PC-9 (cell line): ENCODE measurements around the gene NINL. TPM values are rescaled to one million over a fixed set of nuclear protein-coding genes. Genes with fewer than 3 reads are reported as not detected.

Source experiments
- BruUV-seq: library from RNA; stranded (reverse); fragments of 400-500 nt; replicated peaks from 2 replicates; lab custom pipeline; 2021; lab: Mats Ljungman, UMichigan
- CTCF ChIA-PET: fragments of 300-600 bp; sonication (Branson Sonifier 250); formaldehyde crosslinking; loops from one replicate; lab custom pipeline; 2022; ENCODE audit warnings: antibody characterized with exemption; lab: Charles Lee
- POLR2A ChIA-PET: fragments of 300-600 bp; sonication (Branson Sonifier 250); formaldehyde crosslinking; loops from one replicate; lab custom pipeline; 2022; ENCODE audit warnings: antibody characterized with exemption; ENCODE audit not compliant: unreplicated experiment; lab: Charles Lee
- DNase-seq, 2 experiments: peaks; one replicate each; pipeline versions ENCODE4 v3.0.0 to v3.0.0-alpha.2; 2015 to 2022; ENCODE audit warnings: mixed read lengths in 1 of 2
- H2AFZ ChIP-seq: fragments of 200-600 bp; sonication (generic); 2 replicates; pipeline ENCODE4 v1.8.1; 2017; ENCODE audit warnings: antibody characterized with exemption
- H3F3A ChIP-seq: fragments of 200-600 bp; sonication (generic); 2 replicates; pipeline ENCODE4 v1.8.1; 2017; ENCODE audit warnings: antibody characterized with exemption, mild to moderate bottlenecking, low read depth; ENCODE audit not compliant: insufficient read depth
- H3K27ac ChIP-seq: fragments of 200-600 bp; sonication (generic); 2 replicates; pipeline ENCODE4 v1.6.1; 2016; ENCODE audit warnings: mixed run types
- H3K27me3 ChIP-seq: fragments of 200-600 bp; sonication (generic); 2 replicates; pipeline ENCODE4 v1.6.1; 2016; ENCODE audit warnings: low read depth, mixed run types; ENCODE audit not compliant: insufficient read depth
- H3K36me3 ChIP-seq: fragments of 200-600 bp; sonication (generic); 2 replicates; pipeline ENCODE4 v1.6.1; 2016; ENCODE audit warnings: low read depth, mixed run types
- H3K4me1 ChIP-seq: fragments of 200-600 bp; sonication (generic); replicated peaks from 2 replicates; pipeline ENCODE4 v1.6.1; 2016; ENCODE audit warnings: mixed run types; ENCODE audit not compliant: insufficient read depth
- H3K4me2 ChIP-seq: fragments of 200-600 bp; sonication (generic); 2 replicates; pipeline ENCODE4 v1.6.1; 2017; ENCODE audit warnings: mixed run types
- H3K4me3 ChIP-seq: fragments of 200-600 bp; sonication (generic); 2 replicates; pipeline ENCODE4 v1.6.1; 2016; ENCODE audit warnings: mixed run types
- H3K79me2 ChIP-seq: fragments of 200-600 bp; sonication (generic); 2 replicates; pipeline ENCODE4 v1.6.1; 2017; ENCODE audit warnings: low read depth, mixed run types
- H3K9me2 ChIP-seq: fragments of 200-600 bp; sonication (generic); 2 replicates; pipeline ENCODE4 v1.8.1; 2017; ENCODE audit warnings: mild to moderate bottlenecking; ENCODE audit not compliant: insufficient read depth
- H3K9me3 ChIP-seq: fragments of 200-600 bp; sonication (generic); 2 replicates; pipeline ENCODE4 v1.8.1; 2016; ENCODE audit warnings: low read depth; ENCODE audit not compliant: insufficient read depth
- H4K20me1 ChIP-seq: fragments of 200-600 bp; sonication (generic); 2 replicates; pipeline ENCODE4 v1.8.1; 2017; ENCODE audit not compliant: insufficient read depth
- EZH2 ChIP-seq: fragments of 200-600 bp; sonication (generic); IDR thresholded peaks from 2 replicates; pipeline ENCODE4 v1.8.0; 2017; ENCODE audit warnings: antibody characterized with exemption, low read depth
- intact Hi-C: fragments of 100-400 bp; cut with micrococcal nuclease; formaldehyde crosslinking; loops from one replicate; pipeline ENCODE4 v1.10.0; 2022; ENCODE audit not compliant: unreplicated experiment
- total RNA-seq: library from RNA; stranded (reverse); gene quantifications from 2 replicates; pipeline ENCODE4 v1.2.3, GENCODE V29; 2021
- TF ChIP-seq, protein P1 (sequence below): fragments of 200-600 bp; sonication (generic); conservative IDR thresholded peaks from 2 replicates; pipeline ENCODE4 v1.6.1; 2017; ENCODE audit warnings: mixed run types, antibody characterized with exemption, mild to moderate bottlenecking, moderate library complexity

The NINL gene
- total RNA-seq, 1 experiment from 2014 or later = 19.6 TPM

DNA sequence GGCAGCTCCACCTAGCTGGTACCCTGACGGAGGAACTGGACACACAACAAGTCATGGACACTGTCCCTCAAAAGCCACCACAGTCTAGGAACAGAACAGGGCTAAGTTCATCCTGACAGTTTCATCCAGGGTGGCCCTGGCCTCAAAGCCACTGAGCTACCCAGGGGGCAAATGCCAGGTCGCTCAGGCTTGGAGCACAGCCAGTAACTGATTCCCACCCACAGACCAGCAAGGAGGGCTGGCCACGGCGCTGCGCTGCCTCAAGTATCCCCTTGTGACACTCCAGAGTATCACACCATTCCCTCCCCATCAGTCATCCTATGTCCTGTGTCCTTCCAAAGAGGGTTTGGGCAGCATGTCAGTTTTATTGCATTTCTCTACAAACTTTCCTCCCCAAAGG, 105.7 kb downstream of the NINL start:
- Histone ChIP-seq H3K79me2 (no peaks in the 10 kb centered on the region), H3K36me3 (no peaks in the 10 kb centered on the region), H3K4me2 (no peak overlapping the region), H3K9me3 (no peaks in the 10 kb centered on the region), H4K20me1 (no peaks in the 10 kb centered on the region), H3K27me3 (no peaks in the 10 kb centered on the region), H3K9me2 (no peaks in the 10 kb centered on the region), H3K4me3 (no peak overlapping the region), H3K4me1 (peaks cover 3% of the 10 kb centered on the region; the same call in 1 of the 2 replicates), H3F3A (no peaks in the 10 kb centered on the region), H2AFZ (no peak overlapping the region), H3K27ac (no peak overlapping the region)
- POLR2A ChIA-PET = no interaction called here
- CTCF ChIA-PET = no interaction called here
- BruUV-seq = no TSS peak
- TF ChIP-seq, protein P1, sequence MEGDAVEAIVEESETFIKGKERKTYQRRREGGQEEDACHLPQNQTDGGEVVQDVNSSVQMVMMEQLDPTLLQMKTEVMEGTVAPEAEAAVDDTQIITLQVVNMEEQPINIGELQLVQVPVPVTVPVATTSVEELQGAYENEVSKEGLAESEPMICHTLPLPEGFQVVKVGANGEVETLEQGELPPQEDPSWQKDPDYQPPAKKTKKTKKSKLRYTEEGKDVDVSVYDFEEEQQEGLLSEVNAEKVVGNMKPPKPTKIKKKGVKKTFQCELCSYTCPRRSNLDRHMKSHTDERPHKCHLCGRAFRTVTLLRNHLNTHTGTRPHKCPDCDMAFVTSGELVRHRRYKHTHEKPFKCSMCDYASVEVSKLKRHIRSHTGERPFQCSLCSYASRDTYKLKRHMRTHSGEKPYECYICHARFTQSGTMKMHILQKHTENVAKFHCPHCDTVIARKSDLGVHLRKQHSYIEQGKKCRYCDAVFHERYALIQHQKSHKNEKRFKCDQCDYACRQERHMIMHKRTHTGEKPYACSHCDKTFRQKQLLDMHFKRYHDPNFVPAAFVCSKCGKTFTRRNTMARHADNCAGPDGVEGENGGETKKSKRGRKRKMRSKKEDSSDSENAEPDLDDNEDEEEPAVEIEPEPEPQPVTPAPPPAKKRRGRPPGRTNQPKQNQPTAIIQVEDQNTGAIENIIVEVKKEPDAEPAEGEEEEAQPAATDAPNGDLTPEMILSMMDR = no peak
- TF ChIP-seq EZH2 = no peak
- no peak for DNase-seq
- intact Hi-C loops = loop anchor here (10.0 kb wide), 1 partner anchor 65 kb away; no protein-coding TSS in a partner anchor

DNA sequence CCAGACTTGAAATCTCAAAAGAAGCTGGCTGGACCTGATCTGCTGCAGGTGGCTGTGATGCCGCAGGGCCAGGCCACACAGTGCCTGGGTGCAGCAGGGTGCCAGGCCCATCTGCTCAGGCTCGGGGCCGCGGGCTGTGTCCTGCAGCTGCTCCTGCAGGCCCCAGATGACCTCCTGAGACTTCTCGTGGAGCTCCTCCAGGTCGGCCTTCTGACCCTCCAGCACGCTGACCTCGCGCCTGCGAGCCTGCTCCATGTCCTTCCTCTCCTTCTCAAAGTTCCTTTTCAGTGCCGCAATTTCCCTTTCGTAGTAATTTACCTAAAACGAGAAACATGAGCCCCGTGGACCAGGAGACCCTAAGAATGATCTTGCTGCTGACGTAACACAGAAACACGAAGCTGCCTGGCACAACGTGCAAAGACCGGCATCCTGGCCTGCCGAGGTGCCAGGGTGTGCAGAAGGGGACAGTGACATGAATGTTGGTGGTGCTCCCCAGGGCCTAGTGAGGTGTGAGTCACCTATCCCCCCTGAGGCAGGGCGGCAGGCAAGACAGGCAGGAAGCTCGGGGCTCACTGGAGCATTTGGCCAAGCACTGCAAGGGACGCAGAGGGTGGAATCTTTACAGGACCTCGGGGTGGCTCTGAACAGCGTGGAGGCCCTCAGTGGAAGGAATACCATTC, 106.3 kb downstream of the NINL start:
- BruUV-seq = no TSS peak
- H3F3A ChIP-seq = no peaks in the 10 kb centered on the region
- no peaks in the 10 kb centered on the region for H3K4me1 ChIP-seq
- H3K9me3 ChIP-seq = no peaks in the 10 kb centered on the region
- POLR2A ChIA-PET = no interaction called here
- no peaks in the 10 kb centered on the region for H3K79me2 ChIP-seq
- no peak overlapping the region for H3K27ac ChIP-seq
- no peaks in the 10 kb centered on the region for H3K27me3 ChIP-seq
- no peaks in the 10 kb centered on the region for H3K36me3 ChIP-seq
- H3K9me2 ChIP-seq = no peaks in the 10 kb centered on the region
- no peak for DNase-seq
- no peak overlapping the region for H3K4me2 ChIP-seq
- no peak overlapping the region for H2AFZ ChIP-seq
- intact Hi-C loops = no loop called here
- CTCF ChIA-PET = no interaction called here
- H3K4me3 ChIP-seq = no peak overlapping the region
- TF ChIP-seq EZH2 = no peak
- TF ChIP-seq, protein P1 = no peak
- no peaks in the 10 kb centered on the region for H4K20me1 ChIP-seq

DNA sequence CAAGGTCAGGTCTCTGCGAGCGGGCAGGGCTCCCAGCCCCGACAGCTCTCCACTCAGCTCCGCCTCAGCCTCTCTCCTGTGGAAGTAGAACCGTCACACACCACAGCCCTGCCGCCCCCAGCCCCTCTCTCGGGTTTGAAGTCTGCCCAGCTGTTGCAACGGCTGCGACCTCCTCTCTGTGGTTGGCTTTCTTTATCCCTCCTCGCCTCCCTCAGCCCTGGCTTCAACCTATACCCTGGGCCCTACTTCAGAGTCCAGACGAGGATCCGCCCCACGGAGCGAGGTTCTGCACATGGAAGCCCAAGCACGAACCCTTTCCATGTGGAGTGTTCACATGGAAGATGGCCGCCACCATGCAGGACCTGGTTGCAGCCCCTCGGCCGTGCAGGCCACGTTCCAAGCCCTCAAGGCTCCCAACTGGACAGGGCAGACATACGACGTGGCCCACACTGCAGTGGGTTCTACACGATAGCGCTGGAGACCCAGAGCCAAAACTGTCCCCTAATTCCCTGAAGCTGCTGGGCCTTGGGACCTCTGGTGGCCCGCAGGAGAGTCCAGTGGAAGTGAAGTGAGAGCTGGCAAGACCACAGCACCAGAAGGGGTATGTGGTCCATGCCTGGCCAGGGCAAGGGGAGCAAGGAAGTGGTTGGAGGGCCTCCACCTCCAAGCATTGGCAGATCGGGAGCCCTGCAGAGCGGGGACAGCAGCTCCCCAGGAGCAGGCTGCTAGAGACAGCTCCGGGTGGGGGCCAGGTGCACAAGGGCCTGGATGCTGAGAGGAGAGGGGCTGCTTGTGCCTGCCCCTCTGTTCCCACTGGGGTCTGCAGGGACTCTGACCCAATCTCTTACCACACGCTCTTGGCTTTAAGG, 108.1 kb downstream of the NINL start:
- DNase-seq = no peak
- Histone ChIP-seq H2AFZ (no peak overlapping the region), H3F3A (no peaks in the 10 kb centered on the region), H3K4me2 (no peak overlapping the region), H3K36me3 (no peaks in the 10 kb centered on the region), H3K9me2 (no peaks in the 10 kb centered on the region), H3K9me3 (no peaks in the 10 kb centered on the region), H3K79me2 (no peaks in the 10 kb centered on the region), H3K27ac (no peak overlapping the region), H4K20me1 (no peaks in the 10 kb centered on the region), H3K27me3 (no peaks in the 10 kb centered on the region), H3K4me1 (no peaks in the 10 kb centered on the region), H3K4me3 (no peak overlapping the region)
- ChIA-PET POLR2A (no interaction called here), CTCF (no interaction called here)
- intact Hi-C loops = no loop called here
- TF ChIP-seq EZH2 = no peak
- TF ChIP-seq, protein P1 = no peak
- BruUV-seq = no TSS peak
